Measurements from ENCODE around the gene PMPCA.

Gene PMPCA

DNA sequence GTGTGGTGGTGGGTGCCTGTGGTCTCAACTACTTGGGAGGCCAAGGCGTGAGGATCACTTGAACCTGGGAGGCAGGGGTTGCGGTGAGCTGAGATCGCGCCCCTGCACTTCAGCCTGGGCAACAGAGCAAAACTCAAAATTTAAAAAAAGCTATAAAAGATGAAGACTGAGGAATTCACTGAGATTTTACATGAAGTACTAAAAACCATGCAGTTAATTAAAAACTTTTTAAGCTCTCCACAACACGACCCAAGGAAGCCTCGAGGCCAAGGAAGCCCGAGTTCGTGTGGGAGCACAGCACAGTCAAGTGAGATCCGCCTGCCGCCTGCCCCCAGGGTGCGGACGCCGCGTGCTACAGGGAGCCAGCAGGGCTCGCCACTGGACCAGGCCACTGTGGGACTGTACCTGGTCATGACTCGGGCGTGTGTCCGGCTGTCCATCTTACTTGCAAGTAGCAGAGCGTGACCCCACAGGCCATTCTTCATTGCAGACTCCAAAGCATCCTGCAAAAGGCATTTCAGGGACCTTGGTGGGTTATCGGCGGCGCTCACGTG, 50.4 kb downstream of the PMPCA start:
- no peak overlapping the region for H2AK5ac ChIP-seq (ENCODE audit: low read length, severe bottlenecking)
- no peaks in the 10 kb centered on the region for H3K9me3 ChIP-seq (ENCODE audit: control insufficient read depth, low read length)
- no peak overlapping the region for H2BK15ac ChIP-seq (ENCODE audit: low read depth, poor library complexity, severe bottlenecking)
- H3K79me1 ChIP-seq (replicated peaks; ENCODE audit: low read length, poor library complexity, severe bottlenecking), result peaks cover 52% of the 10 kb centered on the region
- peaks cover 93 to 94% of the 10 kb centered on the region in 2 experiments for H3K36me3 ChIP-seq (ENCODE audit: control insufficient read depth in 1 of 2, insufficient read depth in 2 of 2, low read depth in 1 of 2, low read length in 2 of 2)
- H4K91ac ChIP-seq (ENCODE audit: low read length), result no peak overlapping the region
- H3K9ac ChIP-seq (ENCODE audit: low read length), result no peak overlapping the region
- H3K4me3 ChIP-seq (ENCODE audit: insufficient read depth in 1 of 2, low read depth in 1 of 2, low read length in 2 of 2), result no peak overlapping the region
- no peak overlapping the region for H3K4me2 ChIP-seq (ENCODE audit: low read length, poor library complexity, severe bottlenecking)
- H3K4ac ChIP-seq (ENCODE audit: low read depth in 1 of 2, low read length in 2 of 2), result no peak overlapping the region
- DNase-seq, result no peak
- no peak overlapping the region for H3K18ac ChIP-seq (ENCODE audit: low read depth in 1 of 2, low read length in 2 of 2)
- H3K27ac ChIP-seq (ENCODE audit: low read length, poor library complexity, severe bottlenecking), result no peak overlapping the region
- 95% methylated on average over 20 of the region's 23 CpGs for WGBS
- no peak overlapping the region for H2BK120ac ChIP-seq (ENCODE audit: low read depth, low read length)
- H3K27me3 ChIP-seq (ENCODE audit: control insufficient read depth in 1 of 2, insufficient read depth in 1 of 2, low read length in 2 of 2), result no peaks in the 10 kb centered on the region
- no peak overlapping the region for H2BK12ac ChIP-seq (ENCODE audit: low read length in 2 of 2)
- no peak overlapping the region for H2AFZ ChIP-seq (ENCODE audit: low read depth, low read length)
- H3K14ac ChIP-seq (ENCODE audit: low read length in 2 of 2), result no peak overlapping the region
- H2BK5ac ChIP-seq (ENCODE audit: low read depth, low read length, poor library complexity, severe bottlenecking), result no peak overlapping the region
- no peak overlapping the region for H4K8ac ChIP-seq (ENCODE audit: low read length)
- no peaks in the 10 kb centered on the region for H3K4me1 ChIP-seq (ENCODE audit: control insufficient read depth, insufficient read depth, low read depth, low read length)
- H3K23ac ChIP-seq (ENCODE audit: low read length in 2 of 2), result no peak overlapping the region

DNA sequence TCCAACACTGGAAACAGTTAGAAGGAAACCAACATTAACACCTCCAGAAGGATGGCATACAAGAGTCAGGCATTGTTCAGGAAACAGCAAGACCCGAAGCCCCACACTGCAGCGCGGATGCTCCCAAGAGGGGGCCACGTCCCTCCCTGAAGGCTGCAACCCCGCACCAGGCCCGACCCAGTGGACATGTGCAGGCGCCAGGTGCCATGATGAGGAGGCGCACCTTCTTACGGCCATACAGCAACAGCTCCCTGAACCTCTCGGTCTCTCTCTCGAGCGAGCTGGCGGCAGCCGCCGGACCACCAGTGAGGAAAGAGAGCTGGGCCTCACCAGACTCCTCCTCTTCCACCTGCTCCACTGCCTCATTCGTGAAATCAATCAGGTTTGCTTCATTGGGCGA, 52.2 kb downstream of the PMPCA start:
- Histone ChIP-seq H3K79me1 (replicated peaks; ENCODE audit: low read length, poor library complexity, severe bottlenecking) (peaks cover 50% of the 10 kb centered on the region), H2BK5ac (ENCODE audit: low read depth, low read length, poor library complexity, severe bottlenecking) (no peak overlapping the region), H3K4me2 (ENCODE audit: low read length, poor library complexity, severe bottlenecking) (no peak overlapping the region), H3K36me3 (ENCODE audit: control insufficient read depth in 1 of 2, insufficient read depth in 2 of 2, low read depth in 1 of 2, low read length in 2 of 2) (peaks cover 87 to 94% of the 10 kb centered on the region in 2 experiments), H2BK120ac (ENCODE audit: low read depth, low read length) (no peak overlapping the region), H3K18ac (ENCODE audit: low read depth in 1 of 2, low read length in 2 of 2) (no peak overlapping the region), H3K27ac (ENCODE audit: low read length, poor library complexity, severe bottlenecking) (no peak overlapping the region), H3K4me1 (ENCODE audit: control insufficient read depth, insufficient read depth, low read depth, low read length) (peaks cover 4% of the 10 kb centered on the region), H2BK15ac (ENCODE audit: low read depth, poor library complexity, severe bottlenecking) (peak overlapping the region; percentile 15), H2AK5ac (ENCODE audit: low read length, severe bottlenecking) (no peak overlapping the region), H3K23ac (ENCODE audit: low read length in 2 of 2) (no peak overlapping the region), H3K14ac (ENCODE audit: low read length in 2 of 2) (no peak overlapping the region), H2AFZ (ENCODE audit: low read depth, low read length) (no peak overlapping the region), H2BK12ac (ENCODE audit: low read length in 2 of 2) (no peak overlapping the region), H4K8ac (ENCODE audit: low read length) (no peak overlapping the region), H3K4me3 (ENCODE audit: insufficient read depth in 1 of 2, low read depth in 1 of 2, low read length in 2 of 2) (no peak overlapping the region), H3K9ac (ENCODE audit: low read length) (no peak overlapping the region), H3K4ac (ENCODE audit: low read depth in 1 of 2, low read length in 2 of 2) (no peak overlapping the region), H3K9me3 (ENCODE audit: control insufficient read depth, low read length) (no peaks in the 10 kb centered on the region), H4K91ac (ENCODE audit: low read length) (no peak overlapping the region), H3K27me3 (ENCODE audit: control insufficient read depth in 1 of 2, insufficient read depth in 1 of 2, low read length in 2 of 2) (no peaks in the 10 kb centered on the region)
- 93% methylated on average over 17 of the region's 17 CpGs for WGBS
- no peak for DNase-seq

- no peak overlapping the region for H3K14ac ChIP-seq (ENCODE audit: low read length in 2 of 2)
- H3K18ac ChIP-seq (ENCODE audit: low read depth in 1 of 2, low read length in 2 of 2), result no peak overlapping the region
- H3K4me3 ChIP-seq (ENCODE audit: insufficient read depth in 1 of 2, low read depth in 1 of 2, low read length in 2 of 2), result peak overlapping the region in 1 of 2 experiments; percentile 26
- no peak overlapping the region for H4K8ac ChIP-seq (ENCODE audit: low read length)
- no peak overlapping the region for H3K23ac ChIP-seq (ENCODE audit: low read length in 2 of 2)
- H3K9me3 ChIP-seq (ENCODE audit: control insufficient read depth, low read length), result no peaks in the 10 kb centered on the region
- peaks cover 81 to 94% of the 10 kb centered on the region in 2 experiments for H3K36me3 ChIP-seq (ENCODE audit: control insufficient read depth in 1 of 2, insufficient read depth in 2 of 2, low read depth in 1 of 2, low read length in 2 of 2)
- no peak overlapping the region for H4K91ac ChIP-seq (ENCODE audit: low read length)
- H2BK15ac ChIP-seq (ENCODE audit: low read depth, poor library complexity, severe bottlenecking), result no peak overlapping the region
- no peak for DNase-seq
- H3K4me1 ChIP-seq (ENCODE audit: control insufficient read depth, insufficient read depth, low read depth, low read length), result peaks cover 6% of the 10 kb centered on the region
- no peak overlapping the region for H2BK12ac ChIP-seq (ENCODE audit: low read length in 2 of 2)
- H3K4me2 ChIP-seq (ENCODE audit: low read length, poor library complexity, severe bottlenecking), result no peak overlapping the region
- H3K27me3 ChIP-seq (ENCODE audit: control insufficient read depth in 1 of 2, insufficient read depth in 1 of 2, low read length in 2 of 2), result no peaks in the 10 kb centered on the region
- no peak overlapping the region for H2AK5ac ChIP-seq (ENCODE audit: low read length, severe bottlenecking)
- 94% methylated on average over 14 of the region's 14 CpGs for WGBS
- H3K9ac ChIP-seq (ENCODE audit: low read length), result no peak overlapping the region
- no peak overlapping the region for H2BK120ac ChIP-seq (ENCODE audit: low read depth, low read length)
- no peak overlapping the region for H3K27ac ChIP-seq (ENCODE audit: low read length, poor library complexity, severe bottlenecking)
- H2AFZ ChIP-seq (ENCODE audit: low read depth, low read length), result no peak overlapping the region
- H2BK5ac ChIP-seq (ENCODE audit: low read depth, low read length, poor library complexity, severe bottlenecking), result no peak overlapping the region
- peaks cover 53% of the 10 kb centered on the region for H3K79me1 ChIP-seq (replicated peaks; ENCODE audit: low read length, poor library complexity, severe bottlenecking)
- no peak overlapping the region for H3K4ac ChIP-seq (ENCODE audit: low read depth in 1 of 2, low read length in 2 of 2)
These were observed 53.1 kb downstream of the PMPCA start for GRCh38 chr9:136463578-136463977.

GRCh38 chr9:136464241-136464640, 53.8 kb downstream of the PMPCA start:
- H3K4me2 ChIP-seq (ENCODE audit: low read length, poor library complexity, severe bottlenecking), result no peak overlapping the region
- H2BK120ac ChIP-seq (ENCODE audit: low read depth, low read length), result no peak overlapping the region
- no peak overlapping the region for H2BK15ac ChIP-seq (ENCODE audit: low read depth, poor library complexity, severe bottlenecking)
- H3K27ac ChIP-seq (ENCODE audit: low read length, poor library complexity, severe bottlenecking), result no peak overlapping the region
- WGBS, result 98% methylated on average over 6 of the region's 6 CpGs
- no peak overlapping the region for H4K91ac ChIP-seq (ENCODE audit: low read length)
- H2BK12ac ChIP-seq (ENCODE audit: low read length in 2 of 2), result no peak overlapping the region
- H3K4ac ChIP-seq (ENCODE audit: low read depth in 1 of 2, low read length in 2 of 2), result no peak overlapping the region
- H3K9ac ChIP-seq (ENCODE audit: low read length), result no peak overlapping the region
- no peak overlapping the region for H4K8ac ChIP-seq (ENCODE audit: low read length)
- no peak overlapping the region for H3K23ac ChIP-seq (ENCODE audit: low read length in 2 of 2)
- H3K4me1 ChIP-seq (ENCODE audit: control insufficient read depth, insufficient read depth, low read depth, low read length), result peaks cover 6% of the 10 kb centered on the region
- H2AK5ac ChIP-seq (ENCODE audit: low read length, severe bottlenecking), result no peak overlapping the region
- peaks cover 81 to 94% of the 10 kb centered on the region in 2 experiments for H3K36me3 ChIP-seq (ENCODE audit: control insufficient read depth in 1 of 2, insufficient read depth in 2 of 2, low read depth in 1 of 2, low read length in 2 of 2)
- H3K27me3 ChIP-seq (ENCODE audit: control insufficient read depth in 1 of 2, insufficient read depth in 1 of 2, low read length in 2 of 2), result no peaks in the 10 kb centered on the region
- DNase-seq, result no peak
- H3K4me3 ChIP-seq (ENCODE audit: insufficient read depth in 1 of 2, low read depth in 1 of 2, low read length in 2 of 2), result no peak overlapping the region
- H3K14ac ChIP-seq (ENCODE audit: low read length in 2 of 2), result no peak overlapping the region
- H3K9me3 ChIP-seq (ENCODE audit: control insufficient read depth, low read length), result no peaks in the 10 kb centered on the region
- H3K79me1 ChIP-seq (replicated peaks; ENCODE audit: low read length, poor library complexity, severe bottlenecking), result peaks cover 53% of the 10 kb centered on the region
- H2BK5ac ChIP-seq (ENCODE audit: low read depth, low read length, poor library complexity, severe bottlenecking), result no peak overlapping the region
- no peak overlapping the region for H2AFZ ChIP-seq (ENCODE audit: low read depth, low read length)
- no peak overlapping the region for H3K18ac ChIP-seq (ENCODE audit: low read depth in 1 of 2, low read length in 2 of 2)
